HG03571 (cell line): ENCODE results near the gene CDH4.
"Not testable (repeated sequence)": the region's sequence is repeated elsewhere in the genome, so short reads cannot be mapped to it uniquely, and the experiment has no call there.

Source experiments
- ATAC-seq: cut with Tn5 transposase; IDR thresholded peaks from one replicate; pipeline ENCODE4 v1.9.1; 2021; ENCODE audit not compliant: unreplicated experiment

Gene CDH4

GRCh38 chr20:61380545-61380915 is 128.5 kb downstream of the CDH4 start:
- ATAC-seq, result no peak

GRCh38 chr20:61382194-61382593 is 130.1 kb downstream of the CDH4 start:
- no peak for ATAC-seq

- no peak for ATAC-seq
Measured at GRCh38 chr20:61385296-61385695, 133.2 kb downstream of the CDH4 start.

GRCh38 chr20:61385731-61386130 is 133.7 kb downstream of the CDH4 start:
- no peak for ATAC-seq

- no peak for ATAC-seq
Measured at GRCh38 chr20:61387204-61387953, 135.3 kb downstream of the CDH4 start.

GRCh38 chr20:61387954-61388348 is 135.9 kb downstream of the CDH4 start:
- no peak for ATAC-seq

- no peak for ATAC-seq
Measured at GRCh38 chr20:61389077-61389476, 137.0 kb downstream of the CDH4 start.

GRCh38 chr20:61391185-61391584 is 139.1 kb downstream of the CDH4 start:
- no peak for ATAC-seq

- no peak for ATAC-seq
Measured at GRCh38 chr20:61391812-61392520, 139.9 kb downstream of the CDH4 start.

GRCh38 chr20:61394088-61394799 is 142.2 kb downstream of the CDH4 start:
- no peak for ATAC-seq

GRCh38 chr20:61396262-61396848 is 144.3 kb downstream of the CDH4 start:
- ATAC-seq, result no peak

GRCh38 chr20:61397146-61397545 is 145.1 kb downstream of the CDH4 start:
- no peak for ATAC-seq

GRCh38 chr20:61397790-61398189 is 145.7 kb downstream of the CDH4 start:
- no peak for ATAC-seq

- ATAC-seq, result no peak
Measured at GRCh38 chr20:61399433-61399832, 147.4 kb downstream of the CDH4 start.

GRCh38 chr20:61400499-61400898 is 148.4 kb downstream of the CDH4 start:
- no peak for ATAC-seq

- ATAC-seq, result no peak
Measured at GRCh38 chr20:61404303-61404702, 152.2 kb downstream of the CDH4 start.

GRCh38 chr20:61405007-61405406 is 152.9 kb downstream of the CDH4 start:
- no peak for ATAC-seq

- not testable (repeated sequence) for ATAC-seq
Measured at GRCh38 chr20:61406773-61407172, 154.7 kb downstream of the CDH4 start.

- no peak for ATAC-seq
Measured at GRCh38 chr20:61407561-61407960, 155.5 kb downstream of the CDH4 start.

GRCh38 chr20:61408951-61409740 is 157.1 kb downstream of the CDH4 start:
- no peak for ATAC-seq

- no peak for ATAC-seq
Measured at GRCh38 chr20:61411743-61412142, 159.7 kb downstream of the CDH4 start.
